Nephron (organoid): Measurements from ENCODE around the gene SLC22A23.
A peak's percentile ranks its signal among the peaks of the same experiment; 100 is the strongest.

ENCODE experiments used
- H3K27ac Mint-ChIP-seq, 3 experiments: 2 replicates each; pipeline ENCODE4 v1.8.0; 2020; ENCODE audit warnings: mixed read lengths in 3 of 3, mild to moderate bottlenecking in 2 of 3, moderate library complexity in 1 of 3
- H3K27me3 Mint-ChIP-seq: 2 replicates; pipeline ENCODE4 v1.8.0; 2021; ENCODE audit warnings: low read depth, mild to moderate bottlenecking, moderate library complexity, mixed read lengths
- H3K36me3 Mint-ChIP-seq: 2 replicates; pipeline ENCODE4 v1.8.0; 2020; ENCODE audit warnings: low read depth, mixed read lengths
- H3K4me1 Mint-ChIP-seq: 2 replicates; pipeline ENCODE4 v1.8.0; 2020; ENCODE audit warnings: mixed read lengths
- H3K4me3 Mint-ChIP-seq, 3 experiments: 2 replicates each; pipeline ENCODE4 v1.8.0; 2020; ENCODE audit warnings: mild to moderate bottlenecking in 3 of 3, mixed read lengths in 3 of 3, moderate library complexity in 2 of 3
- H3K9me3 Mint-ChIP-seq: 2 replicates; pipeline ENCODE4 v1.8.0; 2020; ENCODE audit warnings: mixed read lengths
- CTCF ChIP-seq, 3 experiments: fragments of 200-600 bp; sonication (generic); IDR thresholded peaks; one replicate each; pipeline ENCODE4 v1.5.0; 2021; ENCODE audit warnings: antibody characterized with exemption in 3 of 3; ENCODE audit not compliant: unreplicated experiment in 3 of 3

SLC22A23 gene

GRCh38 chr6:3283241-3283640, 173.6 kb downstream of the SLC22A23 start:
- H3K4me1 Mint-ChIP-seq: peaks cover 36% of the 10 kb centered on the region
- no peaks in the 10 kb centered on the region for H3K27me3 Mint-ChIP-seq
- TF ChIP-seq CTCF (IDR thresholded peaks at IDR 0.05; ENCODE audit: unreplicated experiment in 3 of 3): no peak
- H3K4me3 Mint-ChIP-seq: no peak overlapping the region
- no peak overlapping the region for H3K27ac Mint-ChIP-seq
- H3K9me3 Mint-ChIP-seq: no peaks in the 10 kb centered on the region
- peaks cover 19% of the 10 kb centered on the region for H3K36me3 Mint-ChIP-seq

GRCh38 chr6:3282476-3283236, 174.2 kb downstream of the SLC22A23 start:
- Mint-ChIP-seq H3K36me3 (peaks cover 15% of the 10 kb centered on the region), H3K4me3 (no peak overlapping the region), H3K4me1 (peaks cover 36% of the 10 kb centered on the region), H3K27me3 (no peaks in the 10 kb centered on the region), H3K27ac (peak overlapping the region; percentile 38 to 68 (median 64)), H3K9me3 (no peaks in the 10 kb centered on the region)
- TF ChIP-seq CTCF (IDR thresholded peaks at IDR 0.05; ENCODE audit: unreplicated experiment in 3 of 3): no peak

- H3K4me3 Mint-ChIP-seq: no peak overlapping the region
- H3K27ac Mint-ChIP-seq: peak overlapping the region; percentile 38 to 68 (median 64)
- no peak for TF ChIP-seq CTCF (IDR thresholded peaks at IDR 0.05; ENCODE audit: unreplicated experiment in 3 of 3)
- peaks cover 14% of the 10 kb centered on the region for H3K36me3 Mint-ChIP-seq
- peaks cover 36% of the 10 kb centered on the region for H3K4me1 Mint-ChIP-seq
- H3K27me3 Mint-ChIP-seq: no peaks in the 10 kb centered on the region
- H3K9me3 Mint-ChIP-seq: no peaks in the 10 kb centered on the region
Measured at GRCh38 chr6:3281631-3282475, 175.0 kb downstream of the SLC22A23 start.

GRCh38 chr6:3280866-3281465, 175.9 kb downstream of the SLC22A23 start:
- no peaks in the 10 kb centered on the region for H3K27me3 Mint-ChIP-seq
- peaks cover 12% of the 10 kb centered on the region for H3K36me3 Mint-ChIP-seq
- TF ChIP-seq CTCF (IDR thresholded peaks at IDR 0.05; ENCODE audit: unreplicated experiment in 3 of 3): no peak
- peak overlapping the region in 2 of 3 experiments; percentile 64 to 68 for H3K27ac Mint-ChIP-seq
- H3K9me3 Mint-ChIP-seq: no peaks in the 10 kb centered on the region
- H3K4me1 Mint-ChIP-seq: peaks cover 36% of the 10 kb centered on the region
- no peak overlapping the region for H3K4me3 Mint-ChIP-seq

DNA sequence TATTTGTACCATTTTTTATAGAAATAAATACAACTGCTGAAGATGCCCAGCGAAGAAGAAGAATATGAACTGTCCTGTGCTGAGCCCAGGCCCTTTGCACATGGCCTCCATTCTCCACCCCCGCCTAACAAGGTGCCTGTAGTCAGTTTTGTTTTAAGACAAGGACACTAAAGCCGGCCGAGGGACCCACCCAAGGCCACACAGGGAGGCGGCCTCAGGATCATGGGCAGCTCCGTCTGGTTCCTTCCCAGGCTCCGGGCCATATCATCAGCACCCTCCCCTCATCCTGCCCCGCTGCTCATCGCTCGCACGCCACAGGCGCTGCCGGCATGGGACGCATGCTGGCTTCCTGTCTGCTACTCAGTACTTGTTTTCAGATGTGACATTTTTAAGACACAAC, 176.8 kb downstream of the SLC22A23 start:
- Mint-ChIP-seq H3K4me3 (no peak overlapping the region), H3K4me1 (peaks cover 32% of the 10 kb centered on the region), H3K27ac (peak overlapping the region in 1 of 3 experiments; percentile 16), H3K9me3 (no peaks in the 10 kb centered on the region), H3K27me3 (no peaks in the 10 kb centered on the region), H3K36me3 (peaks cover 12% of the 10 kb centered on the region)
- TF ChIP-seq CTCF (IDR thresholded peaks at IDR 0.05; ENCODE audit: unreplicated experiment in 3 of 3): no peak
